Endothelial cell of umbilical vein (primary cell): Measurements from ENCODE around the gene MAP3K21.

Experiments used
- CTCF ChIP-seq, 2 donors: IDR thresholded peaks; 1 replicate in 1 of 2; 2 replicates in 1 of 2; pipeline ENCODE4 v1.5.1; 2011; ENCODE audit warnings: low read length in 2 of 2, mild to moderate bottlenecking in 2 of 2, moderate library complexity in 2 of 2, control low read depth in 1 of 2, inconsistent platforms in 1 of 2, low read depth in 1 of 2; ENCODE audit not compliant: insufficient read depth in 1 of 2; ENCODE audit errors: extremely low read depth in 1 of 2
- EZH2 ChIP-seq: IDR thresholded peaks from 2 replicates; pipeline ENCODE4 v1.6.1; 2012; ENCODE audit warnings: borderline replicate concordance, low read depth, mild to moderate bottlenecking, moderate library complexity, low read length, inconsistent platforms; ENCODE audit not compliant: severe bottlenecking
- FOS ChIP-seq: IDR thresholded peaks from 2 replicates; pipeline ENCODE4 v1.6.1; 2011; ENCODE audit warnings: mild to moderate bottlenecking, low read length, moderate library complexity, borderline replicate concordance; ENCODE audit not compliant: insufficient read depth
- GATA2 ChIP-seq: IDR thresholded peaks from 2 replicates; pipeline ENCODE4 v1.7.0; 2011; ENCODE audit warnings: low read depth, mild to moderate bottlenecking, moderate library complexity, mixed read lengths, low read length; ENCODE audit not compliant: insufficient read length, insufficient read depth
- JUN ChIP-seq: IDR thresholded peaks from 2 replicates; pipeline ENCODE4 v1.6.1; 2011; ENCODE audit warnings: borderline replicate concordance, low read depth; ENCODE audit not compliant: insufficient read length, insufficient read depth
- MYC ChIP-seq: IDR thresholded peaks from one replicate; pipeline ENCODE4 v1.6.1; 2011; ENCODE audit warnings: mild to moderate bottlenecking, low read depth, low read length
- POLR2A ChIP-seq: IDR thresholded peaks from 2 replicates; pipeline ENCODE4 v1.6.1; 2012; ENCODE audit warnings: low read depth, mild to moderate bottlenecking, control low read depth, low read length
- POLR2AphosphoS5 ChIP-seq: IDR thresholded peaks from 2 replicates; pipeline ENCODE4 v1.6.1; 2012; ENCODE audit warnings: low read depth, mild to moderate bottlenecking, control low read depth, low read length, moderate library complexity; ENCODE audit not compliant: insufficient read depth
- TF ChIP-seq, protein P1 (sequence below): IDR thresholded peaks from 2 replicates; pipeline ENCODE4 v1.6.1; 2011; ENCODE audit not compliant: insufficient read depth, insufficient read length

DNA sequence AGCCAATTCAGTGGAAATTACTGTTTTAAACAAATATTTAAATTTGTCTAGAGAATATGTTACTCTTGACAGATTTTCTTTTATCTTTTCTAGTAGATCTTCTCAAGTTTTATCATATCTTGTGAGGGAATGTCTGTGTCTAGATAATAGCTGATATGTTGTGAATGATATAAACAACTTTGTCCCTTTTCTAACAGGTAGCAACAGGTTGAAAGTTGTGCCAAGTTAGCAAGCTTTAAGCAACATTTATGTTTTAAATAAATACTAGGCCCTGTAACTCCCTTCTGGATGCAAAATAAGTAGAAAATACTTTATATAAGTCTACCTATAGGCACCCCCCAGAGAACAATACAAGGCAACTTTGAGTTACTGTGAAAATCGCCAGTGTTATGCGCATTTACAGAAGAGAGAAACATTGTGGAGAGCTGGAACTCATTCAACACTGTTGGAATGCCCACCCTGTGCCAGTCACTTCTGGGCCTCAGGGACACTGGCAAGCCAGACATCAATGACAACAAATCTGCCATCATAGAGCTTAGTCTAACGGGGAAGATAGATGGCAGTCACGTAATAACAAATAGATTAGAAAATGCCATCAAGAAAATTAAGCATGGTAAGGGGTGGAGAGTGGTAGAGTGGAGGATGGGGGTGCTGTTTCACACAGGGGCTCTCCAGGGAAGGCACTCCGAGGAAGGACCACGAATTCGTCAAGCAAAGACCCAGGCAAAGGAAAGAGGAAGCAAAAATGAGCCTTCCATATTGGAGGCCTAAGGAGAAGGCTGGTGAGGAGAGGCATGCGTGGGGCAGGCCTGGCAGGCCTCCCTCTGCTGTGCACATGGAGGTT, 4.4 kb downstream of the MAP3K21 start:
- TF ChIP-seq CTCF (IDR thresholded peaks at IDR 0.05; ENCODE audit: extremely low read depth in 1 of 2, insufficient read depth in 1 of 2, low read depth in 1 of 2, low read length in 2 of 2) (no peak), POLR2A (no peak), POLR2AphosphoS5 (no peak), EZH2 (no peak), FOS (no peak), JUN (no peak), GATA2 (no peak), MYC (no peak)
- TF ChIP-seq, protein P1, sequence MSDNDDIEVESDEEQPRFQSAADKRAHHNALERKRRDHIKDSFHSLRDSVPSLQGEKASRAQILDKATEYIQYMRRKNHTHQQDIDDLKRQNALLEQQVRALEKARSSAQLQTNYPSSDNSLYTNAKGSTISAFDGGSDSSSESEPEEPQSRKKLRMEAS, result no peak
